Retinal pigment epithelial cell (primary cell): Measurements from ENCODE around the gene GHR.

Source experiments
- DNase-seq: peaks from one replicate; pipeline ENCODE4 v3.0.0-alpha.2; 2010; ENCODE audit warnings: low read depth
- H3K4me3 ChIP-seq: 2 replicates; pipeline ENCODE4 v1.5.1; 2011; ENCODE audit warnings: mild to moderate bottlenecking, low read length, control low read depth, moderate library complexity
- CTCF ChIP-seq: conservative IDR thresholded peaks from 2 replicates; pipeline ENCODE4 v1.5.1; 2011; ENCODE audit warnings: low read depth, low read length, control low read depth, inconsistent platforms

Gene GHR

GRCh38 chr5:42595597-42595996 is 172.4 kb downstream of the GHR start:
- TF ChIP-seq CTCF = no peak
- DNase-seq = no peak
- H3K4me3 ChIP-seq = no peak overlapping the region

DNA sequence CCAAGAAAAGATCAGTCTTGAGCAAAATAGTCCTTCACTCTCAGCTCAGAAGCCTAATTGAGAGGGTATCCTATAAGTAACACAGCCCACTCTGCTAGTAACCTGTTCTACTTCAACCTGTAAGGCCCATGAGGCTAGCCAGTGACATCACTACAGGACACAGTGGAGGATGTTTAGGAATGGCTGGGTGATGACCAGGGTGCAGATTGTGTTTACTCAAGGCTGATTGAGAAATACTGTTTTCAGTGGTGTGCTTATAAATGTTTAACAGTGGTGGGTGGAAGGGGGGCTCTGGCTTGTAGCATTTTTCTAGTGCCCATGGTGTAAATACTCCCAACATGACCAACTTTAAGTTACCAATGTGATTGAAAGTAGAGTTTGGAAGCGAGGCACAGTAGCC is 173.6 kb downstream of the GHR start:
- no peak overlapping the region for H3K4me3 ChIP-seq
- no peak for DNase-seq
- no peak for TF ChIP-seq CTCF

DNA sequence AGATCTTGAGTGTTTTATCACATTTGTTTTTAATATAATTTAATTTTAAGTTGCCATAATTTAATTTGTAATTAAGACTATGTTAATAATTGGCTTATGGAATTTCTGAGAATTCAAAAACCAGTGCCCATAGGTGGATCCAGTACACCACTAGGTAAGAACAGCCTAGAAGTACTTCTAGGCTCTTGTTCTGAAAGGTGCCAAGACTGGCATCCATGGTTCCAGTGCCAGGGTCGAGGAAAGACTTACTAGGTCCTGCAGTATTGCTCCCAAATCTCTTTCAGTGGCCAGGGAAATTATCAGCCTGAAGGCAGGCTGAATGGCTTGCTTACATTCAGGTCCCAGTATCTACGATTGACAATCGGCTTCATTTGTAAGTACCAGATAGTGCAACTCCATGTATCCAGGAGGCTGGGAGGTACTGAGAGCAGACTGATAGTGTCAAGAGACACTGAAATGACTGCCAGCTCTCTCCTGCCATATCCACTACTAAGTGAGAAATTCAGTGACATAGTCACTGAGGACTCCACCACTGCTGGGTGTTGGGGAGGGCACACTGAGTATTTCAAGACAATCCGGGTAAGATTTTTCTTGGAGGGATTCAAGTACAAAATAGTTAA is 174.2 kb downstream of the GHR start:
- no peak for TF ChIP-seq CTCF
- no peak for DNase-seq
- H3K4me3 ChIP-seq = no peak overlapping the region

- no peak for TF ChIP-seq CTCF
- DNase-seq = no peak
- H3K4me3 ChIP-seq = no peak overlapping the region
Observed at GRCh38 chr5:42598311-42598710, 175.1 kb downstream of the GHR start.

GRCh38 chr5:42599106-42599505 is 175.9 kb downstream of the GHR start:
- no peak for TF ChIP-seq CTCF
- no peak for DNase-seq

DNA sequence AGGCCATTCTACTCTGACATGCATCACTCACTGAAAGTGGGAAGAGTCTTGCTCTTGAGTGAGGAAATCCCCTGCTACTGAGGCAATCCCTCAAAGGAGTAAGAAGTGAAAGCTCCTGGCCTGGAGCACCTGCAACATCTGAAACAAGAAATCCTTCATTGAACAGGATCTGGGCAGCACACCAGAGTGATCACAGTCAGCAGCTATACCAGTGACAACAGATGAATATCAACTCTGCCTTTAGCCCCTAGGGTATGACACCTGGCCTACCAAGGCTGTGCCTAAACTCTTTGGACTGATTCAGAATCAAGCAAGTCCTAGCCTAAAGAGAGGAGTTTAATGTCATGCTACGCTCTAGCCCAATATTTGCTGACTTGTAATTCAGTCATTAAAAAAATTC is 177.2 kb downstream of the GHR start:
- TF ChIP-seq CTCF = no peak
- no peak for DNase-seq
- no peak overlapping the region for H3K4me3 ChIP-seq

More at GRCh38 chr5:42599106-42599505, 175.9 kb downstream of the GHR start:
- H3K4me3 ChIP-seq = no peak overlapping the region

DNA sequence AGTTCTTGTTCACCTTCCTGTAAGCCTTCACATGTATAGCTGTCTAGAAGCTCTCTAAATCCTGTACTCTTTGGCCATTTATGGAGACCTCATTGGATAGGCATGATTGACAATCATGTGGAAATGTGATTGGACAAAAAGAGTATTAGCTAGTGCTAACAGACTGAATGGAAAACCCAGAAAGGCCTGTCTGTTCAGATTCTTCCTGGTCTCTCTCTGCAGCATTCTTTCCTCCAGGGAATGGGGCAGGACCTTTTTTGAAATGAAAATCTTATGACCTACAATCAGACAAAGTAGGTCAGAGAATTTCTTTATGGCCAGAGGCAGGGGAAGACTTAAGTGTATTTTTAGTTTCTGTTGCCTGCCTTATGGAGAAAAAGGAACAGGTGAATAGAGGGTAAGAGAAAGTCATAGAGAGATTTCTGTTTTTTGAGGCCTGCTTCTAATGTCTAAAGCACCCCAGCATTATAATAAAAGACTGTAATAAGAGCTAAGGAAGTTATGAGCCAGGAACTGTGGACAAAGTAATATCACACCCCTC is 181.0 kb downstream of the GHR start:
- TF ChIP-seq CTCF = no peak
- no peak overlapping the region for H3K4me3 ChIP-seq
- DNase-seq = no peak
